ENCODE measurements around the gene DNAH12. TPM values are rescaled to one million over a fixed set of nuclear protein-coding genes. Genes with fewer than 3 reads are reported as not detected.

Gene DNAH12
- total and polyA plus RNA-seq, 10 of the 15 experiments (the other 5 are each of a cell fraction or from before 2014, with no cell fraction given): under 0.01 to 0.35 (median 0.08) TPM

GRCh38 chr3:57555738-57556458 is 11.8 kb upstream of the DNAH12 start, which contains the start of gene PDE12 (continued):
- TF ChIP-seq E4F1 (IDR thresholded peaks at IDR 0.05; ENCODE audit: borderline replicate concordance, partially characterized antibody) (peak; percentile 94), HDAC6 (IDR thresholded peaks at IDR 0.05; ENCODE audit: unreplicated experiment) (peak; percentile 74), EP300 (IDR thresholded peaks at IDR 0.05; ENCODE audit: borderline replicate concordance in 1 of 2, control insufficient read depth in 1 of 2, low read depth in 2 of 2, low read length in 2 of 2) (peak in 1 of 2 experiments; percentile 100; a peak in 3 of 4 replicates), NBN (IDR thresholded peaks at IDR 0.05) (peak; percentile 95), RUNX3 (IDR thresholded peaks at IDR 0.05; ENCODE audit: low read length) (peak; percentile 68), BMI1 (IDR thresholded peaks at IDR 0.05; ENCODE audit: borderline replicate concordance) (no peak), IRF5 (IDR thresholded peaks at IDR 0.05; ENCODE audit: borderline replicate concordance) (peak; percentile 71; the same call in 1 of the 2 replicates), SIX5 (IDR thresholded peaks at IDR 0.05; ENCODE audit: low read depth, low read length, severe bottlenecking) (peak; percentile 44), IRF4 (IDR thresholded peaks at IDR 0.05; ENCODE audit: low read depth, low read length) (peak; percentile 81), HCFC1 (IDR thresholded peaks at IDR 0.05; ENCODE audit: low read length) (peak; percentile 75), SUPT20H (IDR thresholded peaks at IDR 0.05; ENCODE audit: borderline replicate concordance, control insufficient read depth, low read depth, low read length) (no peak), ZNF687 (IDR thresholded peaks at IDR 0.05) (peak; percentile 88; the same call in 1 of the 2 replicates), CREB1 (IDR thresholded peaks at IDR 0.05; ENCODE audit: low read depth) (peak; percentile 93), SREBF1 (IDR thresholded peaks at IDR 0.05; ENCODE audit: low read length) (peak; percentile 5; the same call in 1 of the 2 replicates), USF1 (IDR thresholded peaks at IDR 0.05; ENCODE audit: borderline replicate concordance, extremely low read length, insufficient read depth, low read depth, low read length) (peak; percentile 93), POLR2A (IDR thresholded peaks at IDR 0.05; ENCODE audit: low read depth, low read length) (peak; percentile 98), CHD4 (IDR thresholded peaks at IDR 0.05) (no peak), MTA2 (IDR thresholded peaks at IDR 0.05; ENCODE audit: low read depth) (peak; percentile 71)
